ENCODE data around the gene TRIM69. TPM values are rescaled to one million over a fixed set of nuclear protein-coding genes. Genes with fewer than 3 reads are reported as not detected.

TRIM69 gene
- total RNA-seq, 1 experiment from 2014 or later = 6.7 TPM

GRCh38 chr15:44711096-44711742 lies 25.1 kb upstream of the TRIM69 start, which contains the start of the genes B2M and PATL2:
Gene B2M (plus strand): TSS chr15:44711517. CDS start chr15:44711547, 30 bp downstream.
Gene PATL2 (minus strand): TSS chr15:44711323. CDS start chr15:44676490, 34,833 bp downstream.
- intact Hi-C loops (cut with micrococcal nuclease; ENCODE audit: unreplicated experiment) = loop anchor here (1.0 kb wide), 2 partner anchors 17 to 48 kb away; partner anchors contain the start of gene SPG11
- ChIA-PET POLR2A (interaction anchor here (0.5 to 4.8 kb wide), 8 partner anchors 18 to 174 kb away, joined by 3 to 32 read pairs (median 4); partner anchors contain the start of genes EIF3J and SPG11), CTCF (interaction anchor here (3.7 to 4.0 kb wide), 2 partner anchors 18 to 48 kb away, joined by 26 to 27 read pairs; partner anchors contain the start of gene SPG11)
- Histone ChIP-seq H3K4me3 (ENCODE audit: low read depth, low read length) (peak within 1 kb of the TSS; percentile 66), H3K27me3 (replicated peaks; ENCODE audit: control insufficient read depth, insufficient read depth, low read length) (no peaks in the 10 kb centered on the region), H3K9me3 (no peaks in the 10 kb centered on the region), H3K4me1 (peaks cover 17% of the 10 kb centered on the region), H3K36me3 (ENCODE audit: control insufficient read depth, insufficient read depth, low read length) (no peaks in the 10 kb centered on the region)
- TF ChIP-seq CTCF (IDR thresholded peaks at IDR 0.05; ENCODE audit: insufficient read depth in 1 of 2, low read depth in 1 of 2, low read length in 1 of 2, severe bottlenecking in 1 of 2, unreplicated experiment in 1 of 2) = no peak
- no peaks in the 10 kb centered on the region for H3K27me3 Mint-ChIP-seq (ENCODE audit: insufficient read depth, unreplicated experiment)
- peaks cover 26% of the 10 kb centered on the region for H3K36me3 Mint-ChIP-seq (ENCODE audit: insufficient read depth, unreplicated experiment)
- H3K27ac Mint-ChIP-seq (ENCODE audit: unreplicated experiment) = peak within 1 kb of the TSS; percentile 99
- no peaks in the 10 kb centered on the region for H3K4me1 Mint-ChIP-seq (ENCODE audit: low read depth, unreplicated experiment)
- peak within 1 kb of the TSS; percentile 100 for H3K4me3 Mint-ChIP-seq (ENCODE audit: unreplicated experiment)
- no TSS peak for BruUV-seq (replicated peaks)
- peak; percentile 93 to 94 for DNase-seq
- no peaks in the 10 kb centered on the region for H3K9me3 Mint-ChIP-seq (ENCODE audit: unreplicated experiment)

GRCh38 chr15:44711743-44712345 lies 24.5 kb upstream of the TRIM69 start:
- Mint-ChIP-seq H3K9me3 (ENCODE audit: unreplicated experiment) (no peaks in the 10 kb centered on the region), H3K4me1 (ENCODE audit: low read depth, unreplicated experiment) (no peaks in the 10 kb centered on the region), H3K36me3 (ENCODE audit: insufficient read depth, unreplicated experiment) (peaks cover 26% of the 10 kb centered on the region), H3K4me3 (ENCODE audit: unreplicated experiment) (peak overlapping the region; percentile 100), H3K27me3 (ENCODE audit: insufficient read depth, unreplicated experiment) (no peaks in the 10 kb centered on the region), H3K27ac (ENCODE audit: unreplicated experiment) (peak overlapping the region; percentile 99)
- Histone ChIP-seq H3K9me3 (no peaks in the 10 kb centered on the region), H3K36me3 (ENCODE audit: control insufficient read depth, insufficient read depth, low read length) (no peaks in the 10 kb centered on the region), H3K4me1 (peaks cover 10% of the 10 kb centered on the region), H3K4me3 (ENCODE audit: low read depth, low read length) (peak overlapping the region; percentile 66), H3K27me3 (replicated peaks; ENCODE audit: control insufficient read depth, insufficient read depth, low read length) (no peaks in the 10 kb centered on the region)
- peak; percentile 37 to 42 for DNase-seq
- TF ChIP-seq CTCF (IDR thresholded peaks at IDR 0.05; ENCODE audit: insufficient read depth in 1 of 2, low read depth in 1 of 2, low read length in 1 of 2, severe bottlenecking in 1 of 2, unreplicated experiment in 1 of 2) = no peak
- POLR2A ChIA-PET = interaction anchor here (0.6 to 4.8 kb wide), 7 partner anchors 17 to 175 kb away, joined by 3 to 32 read pairs (median 4); partner anchors contain the start of genes EIF3J and SPG11
- CTCF ChIA-PET = interaction anchor here (3.7 to 4.0 kb wide), 2 partner anchors 17 to 48 kb away, joined by 26 to 27 read pairs; partner anchors contain the start of gene SPG11
- TSS peak; percentile 67 for BruUV-seq (replicated peaks)
- intact Hi-C loops (cut with micrococcal nuclease; ENCODE audit: unreplicated experiment) = loop anchor here (1.0 kb wide), 2 partner anchors 16 to 49 kb away; partner anchors contain the start of gene SPG11

DNA sequence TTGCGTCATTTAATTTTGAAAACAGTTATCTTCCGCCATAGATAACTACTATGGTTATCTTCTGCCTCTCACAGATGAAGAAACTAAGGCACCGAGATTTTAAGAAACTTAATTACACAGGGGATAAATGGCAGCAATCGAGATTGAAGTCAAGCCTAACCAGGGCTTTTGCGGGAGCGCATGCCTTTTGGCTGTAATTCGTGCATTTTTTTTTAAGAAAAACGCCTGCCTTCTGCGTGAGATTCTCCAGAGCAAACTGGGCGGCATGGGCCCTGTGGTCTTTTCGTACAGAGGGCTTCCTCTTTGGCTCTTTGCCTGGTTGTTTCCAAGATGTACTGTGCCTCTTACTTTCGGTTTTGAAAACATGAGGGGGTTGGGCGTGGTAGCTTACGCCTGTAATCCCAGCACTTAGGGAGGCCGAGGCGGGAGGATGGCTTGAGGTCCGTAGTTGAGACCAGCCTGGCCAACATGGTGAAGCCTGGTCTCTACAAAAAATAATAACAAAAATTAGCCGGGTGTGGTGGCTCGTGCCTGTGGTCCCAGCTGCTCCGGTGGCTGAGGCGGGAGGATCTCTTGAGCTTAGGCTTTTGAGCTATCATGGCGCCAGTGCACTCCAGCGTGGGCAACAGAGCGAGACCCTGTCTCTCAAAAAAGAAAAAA lies 23.9 kb upstream of the TRIM69 start:
- H3K4me3 ChIP-seq (ENCODE audit: low read depth, low read length) = peak overlapping the region; percentile 66
- peaks cover 4% of the 10 kb centered on the region for H3K4me1 ChIP-seq
- H3K4me1 Mint-ChIP-seq (ENCODE audit: low read depth, unreplicated experiment) = no peaks in the 10 kb centered on the region
- intact Hi-C loops (cut with micrococcal nuclease; ENCODE audit: unreplicated experiment) = no loop called here
- TF ChIP-seq CTCF (IDR thresholded peaks at IDR 0.05; ENCODE audit: insufficient read depth in 1 of 2, low read depth in 1 of 2, low read length in 1 of 2, severe bottlenecking in 1 of 2, unreplicated experiment in 1 of 2) = no peak
- H3K27ac Mint-ChIP-seq (ENCODE audit: unreplicated experiment) = peak overlapping the region; percentile 99
- DNase-seq = peak in 1 of 2 experiments; percentile 27
- H3K4me3 Mint-ChIP-seq (ENCODE audit: unreplicated experiment) = peak overlapping the region; percentile 100
- H3K27me3 ChIP-seq (replicated peaks; ENCODE audit: control insufficient read depth, insufficient read depth, low read length) = no peaks in the 10 kb centered on the region
- no peaks in the 10 kb centered on the region for H3K9me3 Mint-ChIP-seq (ENCODE audit: unreplicated experiment)
- peaks cover 29% of the 10 kb centered on the region for H3K36me3 Mint-ChIP-seq (ENCODE audit: insufficient read depth, unreplicated experiment)
- no peaks in the 10 kb centered on the region for H3K9me3 ChIP-seq
- no peaks in the 10 kb centered on the region for H3K27me3 Mint-ChIP-seq (ENCODE audit: insufficient read depth, unreplicated experiment)
- CTCF ChIA-PET = interaction anchor here (3.7 to 4.0 kb wide), 2 partner anchors 16 to 49 kb away, joined by 26 to 27 read pairs; partner anchors contain the start of gene SPG11
- no peaks in the 10 kb centered on the region for H3K36me3 ChIP-seq (ENCODE audit: control insufficient read depth, insufficient read depth, low read length)
- BruUV-seq (replicated peaks) = no TSS peak
- POLR2A ChIA-PET = interaction anchor here (0.8 to 4.8 kb wide), 4 partner anchors 17 to 49 kb away, joined by 6 to 32 read pairs (median 18); partner anchors contain the start of gene SPG11
